ENCODE measurements around the gene CPLX1.
"Not testable (repeated sequence)": the region's sequence is repeated elsewhere in the genome, so short reads cannot be mapped to it uniquely, and the experiment has no call there.

The CPLX1 gene

DNA sequence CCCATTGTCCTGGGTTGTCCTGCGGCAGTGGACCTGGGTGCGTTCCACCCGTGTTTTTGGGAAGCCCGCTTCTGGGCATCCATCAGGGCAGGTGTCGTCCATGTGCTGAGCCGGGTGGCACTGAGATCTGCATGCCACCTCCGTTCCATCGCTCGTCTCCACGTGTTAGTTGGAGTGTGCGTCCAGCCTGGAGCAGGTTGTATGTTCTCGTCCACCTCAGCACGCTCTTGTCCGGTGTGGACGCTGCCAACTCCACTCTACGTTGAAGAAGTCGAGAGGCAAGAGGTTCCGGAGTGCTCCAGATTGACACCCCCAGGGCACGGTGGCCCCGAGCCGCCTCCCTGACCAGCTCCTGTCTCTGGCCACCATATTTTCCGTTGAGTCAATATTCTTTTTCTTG lies 86.4 kb downstream of the CPLX1 start:
- DNase-seq (ENCODE audit: low read depth in 2 of 3, low spot score in 2 of 3), result no peak

DNA sequence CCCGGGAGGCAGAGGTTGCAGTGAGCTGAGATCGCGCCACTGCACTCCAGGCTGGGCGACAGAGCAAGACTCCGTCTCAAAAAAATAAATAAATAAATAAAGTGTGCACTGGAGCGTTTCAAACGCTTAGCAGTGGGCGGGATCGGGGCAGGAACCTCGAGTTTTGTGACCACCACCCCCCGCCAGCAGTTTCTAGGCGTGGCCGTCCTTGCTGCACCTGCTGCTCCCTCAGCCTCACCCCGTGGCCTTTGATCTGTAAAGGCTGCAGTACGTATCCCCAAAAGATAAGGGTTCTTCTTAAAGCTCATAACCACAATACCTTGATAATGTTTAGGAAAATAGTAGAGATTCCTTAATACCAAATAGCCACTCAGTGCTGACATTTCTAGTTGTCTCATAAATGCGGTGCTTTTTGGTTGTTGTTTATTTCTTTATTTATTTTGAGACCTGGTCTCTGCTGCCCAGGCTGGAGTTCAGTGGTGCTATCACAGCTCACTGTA lies 87.1 kb downstream of the CPLX1 start:
- no peak for DNase-seq (ENCODE audit: low read depth in 2 of 3, low spot score in 2 of 3)

DNA sequence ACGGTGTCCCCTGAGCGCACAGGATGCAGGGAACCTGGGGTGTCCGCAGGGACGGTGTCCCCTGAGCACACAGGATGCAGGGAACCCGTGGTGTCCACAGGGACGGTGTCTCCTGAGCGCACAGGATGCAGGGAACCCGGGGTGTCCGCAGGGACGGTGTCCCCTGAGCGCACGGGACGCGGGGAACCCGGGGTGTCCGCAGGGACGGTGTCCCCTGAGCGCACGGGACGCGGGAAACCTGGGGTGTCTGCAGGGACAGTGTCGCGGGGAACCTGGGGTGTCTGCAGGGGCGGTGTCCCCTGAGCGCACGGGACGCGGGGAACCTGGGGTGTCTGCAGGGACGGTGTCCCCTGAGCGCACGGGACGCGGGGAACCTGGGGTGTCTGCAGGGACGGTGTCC lies 89.4 kb downstream of the CPLX1 start:
- DNase-seq (ENCODE audit: low read depth in 2 of 3, low spot score in 2 of 3), result not testable (repeated sequence)

DNA sequence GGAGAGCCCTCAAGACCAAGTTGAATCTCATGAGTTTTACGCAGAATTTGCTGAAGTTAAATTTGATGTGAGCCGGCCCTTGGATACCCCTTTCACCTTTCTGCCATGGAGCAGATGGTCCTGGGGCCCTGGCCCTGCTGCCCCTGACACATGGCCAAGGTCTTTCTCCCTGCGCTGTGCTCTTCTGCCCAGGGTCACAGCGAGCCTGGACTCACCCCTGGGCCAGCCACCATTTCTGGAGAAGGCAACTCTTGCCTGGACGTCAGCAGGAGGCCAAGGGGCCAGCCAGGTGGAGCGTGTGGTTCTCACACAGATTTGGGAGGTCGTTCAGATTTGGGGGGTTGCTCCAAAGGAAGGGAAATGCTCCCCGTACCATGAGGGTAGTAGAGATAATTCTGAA lies 90.3 kb downstream of the CPLX1 start:
- no peak for DNase-seq (ENCODE audit: low read depth in 2 of 3, low spot score in 2 of 3)
